ELR (cell line): ENCODE data around the gene MBTPS1.
A peak's percentile ranks its signal among the peaks of the same experiment; 100 is the strongest.
"Not testable (repeated sequence)": the region's sequence is repeated elsewhere in the genome, so short reads cannot be mapped to it uniquely, and the experiment has no call there.

ENCODE experiments used
- DNase-seq: peaks from one replicate; pipeline ENCODE4 v3.0.0-alpha.2; 2015; ENCODE audit warnings: low read depth

The MBTPS1 gene

DNA sequence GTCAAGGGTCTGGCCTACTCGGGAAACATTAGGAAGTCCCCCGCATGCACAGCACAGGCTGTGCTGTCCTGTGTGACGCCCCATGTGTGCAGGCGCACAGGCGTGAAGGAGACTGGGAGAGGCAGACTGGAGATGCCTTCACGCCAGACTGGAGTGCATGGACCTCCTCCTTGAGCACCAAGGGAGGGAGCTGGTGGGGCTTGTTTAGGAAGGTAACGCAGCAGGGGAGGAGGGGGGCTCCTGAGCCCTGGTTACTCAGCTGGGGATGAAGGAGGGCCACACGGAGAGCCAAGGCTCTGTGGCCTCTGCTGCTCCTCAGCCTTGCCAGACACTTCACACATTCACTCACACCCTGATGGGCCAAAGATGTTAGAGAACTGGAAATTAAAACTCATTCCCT lies 20.5 kb upstream of the MBTPS1 start:
- DNase-seq = no peak

DNA sequence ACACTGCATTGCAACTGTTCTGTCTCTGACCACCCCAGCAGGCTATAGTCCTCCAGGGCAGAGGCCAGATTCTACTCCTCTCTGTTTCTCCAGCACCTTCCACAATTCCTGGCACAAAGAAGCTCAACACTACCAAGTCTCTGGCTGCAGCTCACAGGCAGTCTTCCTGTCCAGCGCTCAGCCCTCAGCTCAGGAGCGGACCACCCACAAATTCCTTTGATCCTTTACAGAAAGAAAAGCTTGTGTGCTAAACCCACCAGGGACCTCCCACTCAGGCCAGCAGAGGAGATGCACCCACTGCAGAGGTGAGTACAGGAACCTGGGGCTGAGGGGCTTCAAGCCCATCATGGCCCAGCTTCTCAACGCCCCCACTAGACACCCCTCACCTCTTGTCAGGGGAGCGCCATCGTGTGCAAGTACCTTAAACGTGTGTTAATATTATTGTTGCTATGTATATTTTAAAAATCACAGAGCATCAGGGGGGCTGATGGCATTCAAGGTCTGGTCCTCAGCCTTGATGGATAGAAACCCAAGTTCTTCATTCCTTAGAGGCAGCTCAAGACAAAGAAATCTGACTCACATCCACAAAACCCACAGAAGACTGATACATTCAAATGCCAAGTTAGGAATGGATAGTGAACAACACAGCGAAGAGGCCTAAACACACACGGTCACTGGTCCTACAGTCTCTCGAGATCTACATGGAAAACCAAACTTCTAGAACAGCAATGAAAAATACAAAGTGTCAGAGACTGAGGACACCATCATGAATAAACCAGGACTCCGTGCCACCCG lies 19.8 kb upstream of the MBTPS1 start:
- DNase-seq = no peak

DNA sequence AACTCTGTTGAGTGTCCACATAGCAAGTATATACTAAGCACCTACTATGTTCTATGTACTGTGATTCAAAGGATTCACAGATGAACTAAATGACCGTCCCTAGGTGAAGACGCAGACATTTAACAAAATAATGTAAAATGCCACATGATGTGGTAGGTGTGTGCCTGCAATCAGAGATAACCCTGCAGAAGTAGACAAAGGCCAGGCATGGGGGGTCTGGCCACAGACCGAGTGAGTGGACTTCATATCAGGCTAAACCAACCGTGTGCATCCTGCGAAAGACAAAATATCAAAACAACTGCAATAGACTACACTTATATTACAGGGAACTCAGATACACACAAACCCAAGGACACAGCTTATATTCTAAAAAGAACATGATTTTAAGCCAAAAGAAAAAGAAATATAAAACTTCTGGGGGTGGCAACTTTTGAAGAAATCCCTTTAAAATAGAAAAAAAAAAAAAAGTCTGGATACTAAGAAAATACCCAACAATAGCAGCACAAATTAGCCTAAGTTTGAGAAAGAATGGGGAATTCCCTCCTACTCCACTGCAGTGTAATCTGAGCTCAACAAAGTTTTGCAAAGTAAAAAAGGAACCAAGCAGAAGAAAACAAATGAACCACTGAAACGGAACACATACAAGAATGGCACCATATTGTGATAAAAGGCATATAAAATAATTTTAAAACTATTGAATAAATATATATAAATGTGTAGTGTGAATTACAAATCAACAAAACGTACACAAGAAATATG lies 16.0 kb upstream of the MBTPS1 start:
- DNase-seq = no peak

DNA sequence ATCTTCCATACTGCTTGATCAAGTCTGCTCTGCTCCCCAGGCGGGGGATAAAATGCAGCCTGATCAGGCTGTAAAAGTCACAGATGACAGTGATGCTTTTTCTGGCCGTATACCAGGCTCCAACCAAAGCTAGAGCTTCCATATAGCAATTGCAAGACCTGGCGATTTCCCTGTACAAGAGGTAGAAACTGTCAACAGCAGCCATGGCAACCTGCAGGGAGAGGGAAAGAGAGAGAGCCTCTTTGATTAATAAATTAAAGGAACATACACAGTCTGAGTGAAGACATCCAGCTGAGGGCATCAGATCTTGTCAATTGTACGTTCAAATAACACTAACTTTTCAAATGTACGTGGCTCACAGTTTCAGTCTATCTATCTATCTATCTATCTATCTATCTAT lies 14.4 kb upstream of the MBTPS1 start:
- DNase-seq = no peak

DNA sequence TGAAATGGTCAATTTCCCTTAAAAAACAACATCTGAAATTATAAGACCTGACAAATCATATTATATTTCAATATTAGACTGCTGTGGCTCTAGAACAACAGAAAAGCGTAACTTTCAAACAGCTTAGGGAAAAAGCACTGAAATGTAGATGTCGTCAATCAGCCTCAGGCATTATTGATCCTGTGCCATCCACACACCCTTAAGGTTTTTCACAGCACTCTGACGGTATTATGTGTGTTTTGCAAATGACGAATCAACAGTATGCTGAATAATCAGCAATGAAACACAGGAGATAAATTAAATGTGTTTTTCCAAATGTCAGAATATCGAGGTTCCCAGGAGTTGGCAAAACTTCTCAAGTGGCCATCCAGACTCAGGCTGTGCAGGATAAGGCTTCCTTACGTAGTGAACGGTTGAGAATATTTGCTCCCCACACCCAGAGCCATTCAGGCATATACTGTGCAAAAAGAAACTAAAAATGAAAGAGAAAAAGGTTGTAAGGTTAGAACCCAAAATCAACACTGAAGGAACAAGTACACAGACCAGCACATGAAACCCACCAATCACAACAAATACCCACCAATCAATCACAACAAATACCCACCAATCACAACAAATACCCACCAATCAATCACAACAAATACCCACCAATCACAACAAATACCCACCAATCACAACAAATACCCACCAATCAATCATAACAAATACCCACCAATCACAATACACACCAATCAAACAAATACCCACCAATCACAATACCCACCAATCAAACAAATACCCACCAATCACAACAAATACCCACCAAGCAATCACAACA lies 7.7 kb upstream of the MBTPS1 start:
- DNase-seq = no peak

DNA sequence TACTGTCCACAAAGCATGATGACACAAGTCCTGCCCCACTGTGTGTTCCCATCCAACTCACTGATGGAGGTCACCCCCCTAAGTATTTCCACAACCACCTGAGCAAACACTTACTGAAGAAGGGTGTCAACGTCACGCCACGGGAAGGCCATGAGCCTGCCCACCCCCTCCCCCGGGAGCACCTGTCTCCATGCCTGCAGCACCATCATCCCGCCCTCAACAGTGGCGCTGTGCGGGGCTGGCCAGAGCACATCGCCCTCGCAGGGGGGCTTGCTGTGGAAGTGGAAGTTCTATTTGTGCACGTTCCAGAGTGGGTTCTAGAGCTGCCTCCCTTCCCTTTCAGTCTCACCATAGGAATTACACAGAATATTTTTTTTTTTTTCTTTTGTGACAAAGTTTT lies 4.3 kb upstream of the MBTPS1 start:
- DNase-seq = no peak

DNA sequence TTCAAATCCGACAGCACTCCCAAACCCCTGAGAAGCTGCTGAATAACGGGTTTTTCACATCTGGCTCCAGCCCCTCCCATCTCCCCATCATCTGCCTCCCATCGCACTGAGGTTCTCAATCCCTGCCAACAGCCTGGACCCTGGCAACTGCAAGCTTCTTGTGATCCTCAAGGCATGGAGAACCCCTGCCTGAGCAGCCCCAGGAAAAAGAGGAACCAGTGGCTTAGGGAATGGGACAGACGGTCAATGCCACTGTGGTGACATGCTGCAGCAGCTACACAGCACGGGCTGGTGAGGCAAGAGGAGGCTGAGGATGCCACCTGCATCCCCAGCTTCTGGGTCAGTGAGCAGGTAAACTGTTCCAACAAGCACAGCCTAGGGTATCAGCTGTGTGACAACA lies 3.3 kb upstream of the MBTPS1 start:
- DNase-seq = no peak

DNA sequence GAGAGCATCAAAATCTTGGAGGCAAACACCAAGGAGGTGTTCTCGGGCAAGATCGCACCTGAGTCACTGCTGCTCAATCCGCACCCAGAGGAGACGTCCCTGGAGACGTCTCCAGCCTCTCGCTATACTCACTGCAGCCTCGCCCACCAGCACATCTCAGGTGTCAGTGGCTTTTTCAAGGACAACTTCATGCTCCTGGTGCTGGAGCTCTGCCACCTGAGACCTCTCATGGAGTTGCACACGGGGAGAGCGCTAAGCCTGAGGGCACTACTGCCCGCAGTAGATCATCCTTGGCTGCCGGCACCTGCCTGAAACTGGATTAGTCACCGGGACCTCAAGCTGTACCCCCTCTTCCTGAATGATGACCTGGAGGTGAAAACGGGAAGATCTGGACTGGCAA lies 2.6 kb upstream of the MBTPS1 start:
- no peak for DNase-seq

DNA sequence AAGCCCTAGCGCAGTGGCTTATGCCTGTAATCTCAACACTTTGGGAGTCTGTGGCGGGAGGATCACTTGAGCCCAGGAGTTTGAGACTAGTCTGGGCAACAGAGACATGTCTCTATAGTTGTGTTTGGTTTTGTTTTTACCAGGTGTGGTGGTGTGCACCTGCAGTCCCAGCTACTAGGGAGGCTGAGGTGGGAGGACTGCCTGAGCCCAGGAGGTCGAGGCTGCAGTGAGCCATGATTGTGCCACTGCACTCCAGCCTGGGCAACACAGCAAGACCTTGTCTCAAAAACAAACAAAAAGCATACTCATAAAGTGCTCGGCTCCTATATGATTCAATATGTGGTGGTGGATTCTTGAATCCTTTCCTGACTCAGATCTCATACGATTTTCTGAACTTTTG lies 1.6 kb upstream of the MBTPS1 start:
- DNase-seq = peak; percentile 17

DNA sequence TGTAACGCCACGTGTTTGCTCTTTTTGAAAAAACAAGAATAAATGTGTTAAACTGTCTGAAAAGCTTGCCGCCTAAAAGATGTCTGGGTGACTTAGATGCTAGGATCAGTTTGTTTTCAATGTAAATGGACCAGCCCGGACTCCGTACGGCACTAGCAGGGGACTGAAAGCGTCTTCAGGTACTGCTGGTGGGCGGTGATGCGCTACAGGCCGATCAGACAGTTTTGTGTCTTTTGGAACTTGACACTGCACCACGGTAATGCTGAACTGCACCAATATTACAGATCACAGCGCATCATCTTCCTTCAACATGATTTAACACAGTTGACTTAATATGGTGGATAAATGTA lies 727 bp upstream of the MBTPS1 start:
- DNase-seq = no peak

DNA sequence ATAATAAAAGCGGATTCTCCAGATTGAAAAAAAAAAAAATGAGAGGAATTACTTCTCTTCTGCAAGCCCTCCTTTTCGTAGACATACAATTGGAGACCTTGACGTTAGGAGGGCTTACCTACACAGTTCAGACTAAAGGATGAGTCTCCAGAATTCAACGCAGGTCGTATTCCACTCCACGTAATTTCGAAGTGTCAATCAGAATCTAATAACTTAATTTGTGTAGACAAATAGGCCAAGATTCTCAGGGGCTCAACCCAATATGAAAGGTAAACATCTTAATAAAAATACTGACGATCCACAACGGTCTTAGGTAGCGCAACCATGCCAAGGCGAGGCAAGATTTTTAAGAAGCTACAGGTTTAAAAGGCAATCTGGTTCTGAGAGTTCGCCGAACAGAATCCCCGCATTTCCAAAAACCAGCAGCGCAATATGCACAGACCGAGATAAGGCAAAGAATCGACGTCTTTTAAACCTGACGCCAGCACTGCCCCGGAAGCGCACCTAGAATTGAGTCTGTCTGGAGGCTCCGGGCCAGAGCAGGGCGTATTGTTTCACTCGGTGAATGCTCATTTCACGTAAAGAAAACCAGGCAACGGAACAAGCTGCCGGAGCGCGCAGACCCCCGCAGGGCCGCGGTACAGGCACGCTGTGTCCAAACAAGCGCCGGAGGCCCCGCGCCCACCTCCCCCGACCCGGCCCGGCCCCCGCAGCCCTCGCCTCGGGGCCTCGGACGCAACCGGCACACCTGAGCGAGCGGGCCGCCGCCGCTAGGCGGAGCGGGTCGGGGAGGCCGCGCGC lies 623 bp downstream of the MBTPS1 start:
- DNase-seq = peak; percentile 62

DNA sequence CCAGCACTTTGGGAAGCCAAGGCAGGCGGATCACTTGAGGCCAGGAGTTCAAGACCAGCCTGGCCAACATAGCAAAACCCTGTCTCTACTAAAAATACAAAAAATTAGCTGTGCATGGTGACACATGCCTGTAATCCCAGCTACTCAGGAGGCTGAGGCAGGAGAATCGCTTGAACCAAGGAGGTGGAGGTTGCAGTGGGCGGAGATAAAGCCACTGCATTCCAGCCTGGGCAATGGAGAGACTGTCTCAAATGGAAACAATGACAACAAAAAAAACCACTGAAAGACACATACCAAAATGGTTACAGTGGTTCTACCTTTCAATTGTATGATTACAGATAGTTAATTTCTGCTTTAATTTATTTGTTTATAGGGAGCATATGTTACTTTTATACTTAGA lies 4.8 kb downstream of the MBTPS1 start:
- not testable (repeated sequence) for DNase-seq

DNA sequence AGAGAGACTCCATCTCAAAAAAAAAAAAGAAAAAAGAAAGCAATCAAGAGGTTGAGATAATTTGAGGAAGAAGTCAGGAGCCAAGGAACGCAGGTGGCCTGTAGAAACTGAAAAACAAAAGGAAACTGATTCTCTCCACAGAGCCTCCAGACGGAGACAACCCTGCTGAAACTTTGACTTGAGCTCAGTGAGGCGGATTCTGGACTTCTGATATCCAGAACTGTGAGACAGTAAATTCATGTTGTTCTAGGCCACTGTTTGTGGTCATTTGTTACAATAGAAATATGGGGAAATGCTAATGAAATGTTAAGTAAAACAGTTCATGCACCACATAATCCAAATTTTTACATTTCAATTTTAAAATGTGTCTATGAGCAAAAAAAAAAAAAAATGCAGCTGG lies 5.2 kb downstream of the MBTPS1 start:
- no peak for DNase-seq

DNA sequence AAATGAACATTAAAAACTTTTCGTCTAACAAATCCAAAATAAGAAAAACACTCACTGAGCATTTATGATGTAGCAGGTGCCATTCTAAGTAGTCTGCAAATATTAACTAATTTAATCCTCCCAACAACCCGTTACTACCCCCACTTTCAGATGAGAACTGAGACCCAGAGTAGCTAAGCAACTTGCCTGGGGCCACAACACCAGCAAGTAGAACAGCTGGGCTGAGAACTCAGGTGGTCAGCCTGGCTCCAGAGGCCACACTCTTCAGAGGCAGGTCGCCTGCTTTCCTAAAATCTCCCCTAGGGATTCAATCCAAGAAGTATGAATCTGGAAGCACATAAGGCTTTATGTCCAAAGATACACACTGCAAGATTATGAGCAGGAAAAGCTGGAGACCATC lies 6.2 kb downstream of the MBTPS1 start:
- no peak for DNase-seq

DNA sequence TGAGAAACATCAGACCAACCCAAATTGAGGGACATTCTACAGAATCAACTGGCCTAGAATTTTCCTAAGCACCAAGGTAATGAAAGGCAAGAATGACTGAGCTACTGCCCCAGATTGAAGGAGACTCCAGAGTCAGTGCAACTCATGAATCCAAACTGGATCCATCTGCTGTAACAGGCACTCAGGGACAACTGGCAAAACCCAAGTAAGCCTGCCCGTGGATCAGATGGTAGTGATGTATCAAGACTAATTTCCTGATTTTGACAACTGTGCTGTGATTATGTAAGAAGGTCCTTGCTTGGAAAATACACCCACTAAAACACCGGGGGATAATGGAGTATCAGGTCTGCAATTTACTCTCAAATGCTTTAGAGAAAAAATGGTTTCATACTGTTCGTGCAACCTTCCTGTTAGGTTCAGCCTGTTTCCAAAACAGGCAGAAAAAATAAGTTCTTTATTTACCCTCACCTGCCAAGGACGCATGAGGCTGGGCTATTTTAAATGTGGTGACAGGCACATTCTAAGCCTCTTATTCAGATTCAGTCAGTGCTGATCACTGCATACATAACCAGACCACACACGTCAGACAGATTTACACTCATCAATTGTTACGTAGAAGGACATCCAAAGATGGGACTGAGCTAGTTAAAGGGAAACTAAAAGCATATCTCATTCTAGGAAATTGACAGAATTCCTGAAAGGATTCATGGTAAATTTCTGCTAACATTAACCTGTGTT lies 7.0 kb downstream of the MBTPS1 start:
- DNase-seq = peak; percentile 9

DNA sequence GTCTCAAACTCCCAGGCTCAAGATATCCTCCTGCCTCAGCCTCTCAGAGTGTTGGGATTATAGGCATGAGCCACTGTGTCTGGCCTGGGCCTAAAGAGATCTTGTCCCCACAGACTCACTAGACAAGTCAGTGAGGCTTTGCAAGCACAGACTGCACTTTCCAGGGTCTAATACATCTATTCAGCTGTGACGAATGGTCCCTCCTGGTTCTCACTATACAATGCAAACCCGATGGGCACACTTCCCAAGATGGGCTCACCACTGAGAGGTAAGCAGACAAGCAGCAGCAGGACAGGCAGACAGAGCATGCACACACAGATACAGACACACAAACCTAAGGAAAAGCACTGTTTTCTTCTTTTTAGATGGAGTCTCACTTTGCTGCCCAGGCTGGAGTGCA lies 8.8 kb downstream of the MBTPS1 start:
- DNase-seq = no peak

DNA sequence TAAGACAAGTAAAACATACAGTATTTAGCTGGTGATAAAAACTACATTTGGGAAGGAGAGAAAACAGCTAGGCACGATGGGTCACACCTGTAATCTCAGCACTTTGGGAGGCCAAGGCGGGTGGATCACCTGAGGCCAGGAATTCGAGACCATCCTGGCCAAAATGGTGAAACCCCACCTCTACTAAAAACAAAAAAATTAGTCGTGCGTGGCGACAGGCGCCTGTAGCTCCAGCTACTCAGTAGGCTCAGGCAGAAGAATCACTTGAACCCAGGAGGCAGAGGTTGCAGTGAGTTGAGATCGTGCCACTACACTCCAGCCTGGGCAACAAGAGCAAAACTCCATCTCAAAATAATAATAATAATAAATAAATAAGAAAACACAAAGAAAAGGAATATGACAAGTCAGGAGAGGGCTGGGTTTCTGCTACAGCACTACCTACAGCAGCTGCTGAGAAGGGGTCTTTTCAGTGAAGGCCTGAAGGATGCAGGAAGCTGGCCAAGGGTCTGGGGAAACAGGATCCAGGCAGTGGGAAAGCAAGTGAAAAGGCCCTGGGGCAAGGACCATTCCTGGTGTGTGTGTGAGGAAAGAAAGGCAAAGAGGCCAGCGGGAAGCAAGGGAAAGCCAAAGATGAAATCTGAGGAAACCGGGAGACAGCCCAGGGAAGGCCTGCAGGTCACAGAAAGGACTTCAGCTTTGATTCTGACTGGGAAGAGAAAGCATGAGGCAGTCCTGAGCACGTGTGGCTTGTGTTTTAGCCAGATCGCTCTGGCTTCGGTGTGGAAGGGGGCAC lies 10.6 kb downstream of the MBTPS1 start:
- DNase-seq = no peak

DNA sequence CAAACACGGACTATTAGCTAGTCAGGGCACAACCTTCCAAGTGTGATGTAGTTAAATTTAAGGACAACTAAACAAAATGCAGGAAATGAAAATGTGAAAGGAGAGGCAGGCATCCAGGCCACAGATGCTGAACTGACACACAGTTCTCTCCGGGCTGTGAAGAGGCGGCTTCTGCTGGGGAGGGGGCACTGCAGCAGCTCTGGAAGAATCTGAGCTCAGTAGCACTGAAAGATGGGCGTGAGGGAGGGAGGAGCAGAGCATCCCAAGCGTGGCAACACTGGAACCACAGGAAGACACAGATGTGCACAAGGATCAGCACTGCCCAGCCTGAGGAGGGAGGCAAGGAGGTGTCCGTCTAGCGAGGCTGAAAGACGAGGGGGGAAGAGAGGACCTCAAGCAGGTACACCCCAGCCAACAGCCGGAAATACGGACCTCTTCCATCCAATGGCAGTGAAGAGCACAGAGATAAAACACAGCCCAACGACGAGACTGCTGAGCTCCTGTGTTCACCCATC lies 11.4 kb downstream of the MBTPS1 start:
- no peak for DNase-seq

DNA sequence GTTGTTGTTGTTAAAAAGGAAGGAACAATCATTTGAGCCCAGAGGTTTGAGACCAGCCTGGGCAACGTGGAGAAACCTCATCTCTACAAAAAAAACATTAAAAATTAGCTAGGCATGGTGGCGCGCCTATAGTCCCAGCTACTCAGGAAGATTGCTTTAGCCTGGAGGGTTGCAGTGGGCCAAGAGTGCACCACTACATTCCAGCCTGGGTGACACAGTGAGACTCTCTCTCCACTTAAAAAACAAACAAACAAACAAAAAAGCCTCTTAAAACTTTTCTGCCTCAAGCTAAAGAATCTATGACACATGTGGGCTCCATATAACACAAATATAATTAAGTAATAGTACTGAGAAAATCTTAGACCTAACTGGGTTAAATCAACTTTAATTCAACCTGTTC lies 12.5 kb downstream of the MBTPS1 start:
- DNase-seq = no peak

DNA sequence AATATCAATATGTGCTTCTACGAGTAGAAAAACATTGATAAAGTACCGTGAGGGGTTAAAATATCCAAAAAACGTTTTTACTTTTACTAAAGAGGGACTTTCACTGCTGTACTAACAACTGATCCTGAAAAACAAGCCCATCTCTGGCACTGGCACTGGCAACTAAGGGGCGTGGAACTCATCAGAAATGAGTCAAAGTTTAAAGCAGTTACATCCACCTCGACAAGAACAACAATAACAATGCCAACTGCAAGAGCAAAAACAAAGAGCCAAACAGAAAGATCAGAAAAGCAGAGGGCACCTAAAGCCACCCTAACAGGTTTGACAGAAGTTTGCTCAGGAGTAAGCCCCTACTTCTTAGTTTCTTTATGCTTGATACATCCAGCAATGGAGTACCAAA lies 13.1 kb downstream of the MBTPS1 start:
- DNase-seq = peak; percentile 21
